Stimulated activated CD4-positive, alpha-beta T cell treated with anti-CD3 and anti-CD28 coated beads, Interleukin-15, amount 100 ng/mL, for 1 hour (primary cell): Measurements from ENCODE around the gene BNIP3.

Source experiments
- DNase-seq, 2 donors: peaks; one replicate each; pipeline ENCODE4 v3.0.0-alpha.2; 2020; ENCODE audit warnings: low read depth in 1 of 2, low spot score in 1 of 2

The BNIP3 gene

GRCh38 chr10:131978851-131979250, 2.9 kb downstream of the BNIP3 start:
- DNase-seq: no peak

DNA sequence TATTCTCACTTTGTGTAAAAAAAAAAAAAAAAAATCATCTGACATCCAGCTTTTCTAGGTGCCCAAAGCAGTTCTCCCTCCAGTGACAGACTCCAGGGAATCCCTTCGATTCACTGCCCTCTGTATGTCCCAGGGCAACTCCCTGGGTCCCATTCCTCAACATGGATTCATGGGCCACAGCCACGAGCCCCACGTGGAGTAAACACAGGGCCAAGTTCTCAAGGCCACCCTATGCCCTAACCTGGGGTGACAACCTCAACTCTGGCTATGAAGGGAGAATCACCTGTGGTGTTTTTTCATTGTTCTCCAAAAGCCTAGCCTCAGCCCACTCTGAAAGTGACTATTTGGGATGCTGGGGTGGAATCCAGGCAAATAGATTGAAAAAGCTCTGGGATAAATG, 3.4 kb downstream of the BNIP3 start:
- DNase-seq: no peak

DNA sequence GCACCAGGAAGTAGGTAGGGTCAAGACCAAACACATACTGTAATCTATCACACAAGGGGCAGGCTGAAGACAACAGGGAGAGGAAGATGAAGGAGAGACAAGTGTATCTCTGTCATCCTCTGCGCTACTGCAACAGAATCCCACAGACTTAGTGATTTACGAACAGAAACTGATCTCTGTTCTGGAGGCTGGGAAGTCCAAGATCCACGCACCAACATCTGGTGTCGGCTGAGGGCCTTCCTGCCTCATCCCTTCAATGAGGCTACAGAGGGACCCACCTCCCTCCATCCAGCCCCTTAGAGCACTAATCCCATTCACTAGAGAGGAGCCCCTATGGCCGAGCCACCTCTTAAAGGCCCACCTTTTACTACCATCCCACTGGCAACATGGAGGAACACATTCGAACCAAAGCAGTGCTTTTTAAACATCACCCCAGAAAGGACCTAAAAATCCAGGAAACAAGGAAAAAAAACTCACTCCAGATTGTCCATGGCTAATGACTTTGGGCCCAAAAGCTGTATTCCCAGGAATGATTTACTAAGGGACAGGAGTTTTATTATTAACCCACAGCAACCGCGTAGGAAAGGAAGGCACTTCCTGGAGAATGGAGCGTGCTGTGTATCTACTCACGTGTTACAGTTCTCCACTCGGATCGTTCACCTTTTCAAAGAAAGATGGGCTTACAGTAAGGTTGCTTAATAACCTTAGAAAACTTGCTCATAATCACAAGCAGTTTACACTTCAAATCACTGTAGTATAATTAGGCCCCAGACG, 4.2 kb downstream of the BNIP3 start:
- DNase-seq: no peak

- no peak for DNase-seq
Measured at GRCh38 chr10:131975796-131976195, 5.9 kb downstream of the BNIP3 start.

- no peak for DNase-seq
Measured at GRCh38 chr10:131975003-131975402, 6.7 kb downstream of the BNIP3 start.

GRCh38 chr10:131974034-131974817, 7.5 kb downstream of the BNIP3 start:
- DNase-seq: no peak

GRCh38 chr10:131973160-131973951, 8.4 kb downstream of the BNIP3 start:
- no peak for DNase-seq

- no peak for DNase-seq
Measured at GRCh38 chr10:131972474-131973071, 9.2 kb downstream of the BNIP3 start.

GRCh38 chr10:131971591-131971990, 10.1 kb downstream of the BNIP3 start:
- no peak for DNase-seq

GRCh38 chr10:131970946-131971345, 10.8 kb downstream of the BNIP3 start:
- DNase-seq: no peak

GRCh38 chr10:131968949-131969348, 12.8 kb downstream of the BNIP3 start:
- DNase-seq: no peak

DNA sequence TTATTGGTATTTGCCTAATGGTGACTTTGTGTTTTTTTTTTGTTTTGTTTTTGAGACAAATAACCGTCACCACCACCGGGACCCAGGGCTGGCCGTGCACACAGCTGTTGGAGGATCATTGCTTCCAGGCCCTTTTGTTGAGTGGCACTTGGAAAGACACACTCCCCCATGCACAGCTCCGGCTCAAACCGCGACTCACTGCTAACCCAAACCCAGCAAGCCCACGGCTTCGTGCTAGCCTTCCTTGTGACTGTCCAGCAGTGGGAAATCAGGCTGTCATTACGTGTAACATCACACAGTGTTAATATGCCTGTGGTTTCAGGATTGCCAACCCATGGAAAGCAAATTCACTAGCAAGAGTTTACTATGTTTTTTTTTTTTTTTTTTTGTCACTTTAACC, 17.4 kb downstream of the BNIP3 start:
- no peak for DNase-seq

DNA sequence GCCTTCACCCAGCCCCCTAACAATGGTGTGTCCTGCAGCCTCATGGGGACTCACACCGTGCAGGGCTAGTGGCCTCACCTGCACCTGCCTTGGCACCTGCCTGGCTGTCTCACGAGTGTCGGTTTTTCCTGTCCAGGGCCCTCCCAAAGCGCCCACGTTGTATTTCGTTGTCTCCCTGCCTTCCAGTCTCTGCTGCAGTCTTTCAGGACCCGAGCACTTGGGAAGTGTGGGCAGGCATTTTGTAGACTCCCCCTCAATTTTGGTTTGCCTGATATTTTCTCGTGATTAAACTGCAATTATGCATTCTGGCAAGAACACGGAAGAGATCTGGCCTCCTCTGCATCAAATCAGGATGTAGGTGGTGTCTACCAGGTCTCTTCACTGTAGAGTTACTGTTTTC, 17.9 kb downstream of the BNIP3 start:
- no peak for DNase-seq

DNA sequence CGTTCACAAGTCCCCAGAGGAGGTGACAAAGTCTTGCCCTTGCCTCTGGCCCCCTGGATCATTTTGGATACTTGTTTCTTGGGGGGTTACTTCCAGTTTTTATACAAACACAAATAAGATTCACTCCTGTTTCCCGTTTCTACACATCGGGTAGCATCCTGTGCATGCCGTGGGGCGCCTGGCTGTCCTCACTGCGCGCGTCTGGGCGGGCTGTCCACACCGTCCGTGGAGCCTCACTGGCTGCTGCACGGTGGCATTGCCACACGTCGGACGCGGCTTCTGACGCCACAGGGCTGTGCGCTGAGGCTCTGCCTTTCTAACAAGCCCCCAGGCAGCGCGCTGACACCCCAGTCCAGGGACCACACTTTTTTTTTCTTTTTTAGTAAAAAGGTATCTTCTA, 18.4 kb downstream of the BNIP3 start:
- no peak for DNase-seq

- DNase-seq: no peak
Measured at GRCh38 chr10:131961777-131962662, 19.7 kb downstream of the BNIP3 start.

DNA sequence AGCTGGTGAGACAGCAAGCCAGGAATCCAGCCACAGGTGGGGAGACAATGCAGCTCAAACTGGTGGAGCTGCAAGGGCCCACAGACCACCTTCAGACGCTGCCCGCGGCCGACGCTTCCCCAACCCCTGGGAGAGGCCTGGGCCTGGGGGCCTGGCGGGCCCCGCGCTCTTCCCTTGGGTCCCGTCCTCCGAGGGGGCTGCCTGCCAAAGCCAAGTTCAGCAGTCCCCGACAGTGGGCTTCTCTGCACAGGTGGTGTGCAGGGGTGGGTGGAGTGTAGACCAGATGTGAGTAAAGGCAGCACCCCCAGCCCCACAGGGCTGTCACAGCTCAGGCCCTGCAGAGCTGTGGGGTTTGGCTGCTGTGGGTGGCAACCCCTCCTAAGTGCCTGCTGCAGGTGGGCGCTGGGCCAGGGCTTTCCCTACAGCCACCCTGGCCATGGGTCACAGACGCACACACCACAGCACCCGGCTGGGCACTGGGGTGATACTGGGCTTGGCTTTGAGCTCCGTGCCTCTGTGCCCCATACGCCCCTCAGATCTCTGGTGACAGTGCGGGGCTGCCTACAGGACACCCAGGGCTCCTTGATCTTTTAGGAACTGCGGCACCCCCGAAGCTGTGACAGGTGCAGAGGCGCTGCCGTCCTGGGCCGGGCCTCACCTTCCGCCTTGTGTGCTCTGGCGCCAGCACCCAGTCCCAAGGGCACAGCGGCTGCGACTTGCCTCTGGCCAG, 20.5 kb downstream of the BNIP3 start:
- no peak for DNase-seq

DNA sequence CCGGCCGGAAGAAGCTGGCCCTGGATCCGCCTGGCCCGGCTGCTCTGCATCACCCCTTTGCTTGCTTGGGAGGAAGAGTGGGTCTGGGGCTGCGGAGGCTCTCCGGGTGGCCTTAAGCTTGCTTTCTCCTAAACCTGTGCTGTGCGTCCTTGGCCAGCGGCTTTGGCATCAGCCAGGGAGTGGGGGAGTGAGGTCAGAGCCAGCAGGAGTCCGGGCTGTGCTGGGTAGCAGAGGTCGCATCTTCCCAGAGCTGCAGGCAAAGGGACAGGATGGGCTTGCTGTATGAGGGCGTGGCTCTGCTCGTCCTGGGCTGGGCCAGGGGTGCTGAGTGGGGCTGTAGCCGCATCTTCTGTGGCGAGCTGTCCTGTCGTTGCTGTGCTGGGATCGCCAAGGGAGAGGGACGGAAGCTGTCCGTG, 21.1 kb downstream of the BNIP3 start:
- no peak for DNase-seq

DNA sequence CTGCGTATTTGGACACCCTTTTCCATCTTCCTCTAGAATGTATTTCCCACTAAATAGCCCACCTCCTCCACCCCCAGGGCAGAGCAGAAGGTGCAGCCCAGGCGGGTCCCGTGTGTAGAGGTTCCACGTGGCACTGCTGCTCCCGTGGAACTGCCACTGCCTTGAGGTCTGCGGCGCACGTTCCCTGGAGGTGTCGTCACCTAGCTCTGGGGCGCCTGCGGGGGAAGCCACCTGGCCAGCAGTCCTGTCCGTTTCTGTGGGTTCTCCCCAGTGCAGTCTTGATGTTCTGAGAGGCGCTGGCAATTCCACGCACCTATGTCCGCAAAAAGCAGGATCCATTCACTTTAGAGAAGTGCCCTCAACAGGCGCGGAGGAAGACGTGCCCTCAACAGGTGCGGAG, 21.9 kb downstream of the BNIP3 start:
- no peak for DNase-seq

GRCh38 chr10:131955591-131956340, 26.0 kb downstream of the BNIP3 start:
- DNase-seq: no peak
